GM10248 (cell line): Measurements from ENCODE around the gene MYL12A.

Experiments
- CTCF ChIA-PET: fragments of 300-600 bp; sonication (Branson Sonifier 250); formaldehyde crosslinking; extraction: SDS; loops from one replicate; lab custom pipeline; 2021; ENCODE audit warnings: antibody characterized with exemption; lab: Yijun Ruan, JAX
- POLR2A ChIA-PET: fragments of 350-650 bp; sonication (Branson Sonifier 250); formaldehyde crosslinking; extraction: SDS; loops from one replicate; lab custom pipeline; 2020; ENCODE audit warnings: antibody characterized with exemption; lab: Yijun Ruan, JAX
- DNase-seq: peaks from one replicate; pipeline ENCODE4 v3.0.0; 2012; ENCODE audit errors: extremely low spot score
- CTCF ChIP-seq: IDR thresholded peaks from 2 replicates; pipeline ENCODE4 v1.5.1; 2012; ENCODE audit warnings: mild to moderate bottlenecking, low read depth; ENCODE audit errors: extremely low read depth, missing control alignments, control extremely low read depth

MYL12A gene

DNA sequence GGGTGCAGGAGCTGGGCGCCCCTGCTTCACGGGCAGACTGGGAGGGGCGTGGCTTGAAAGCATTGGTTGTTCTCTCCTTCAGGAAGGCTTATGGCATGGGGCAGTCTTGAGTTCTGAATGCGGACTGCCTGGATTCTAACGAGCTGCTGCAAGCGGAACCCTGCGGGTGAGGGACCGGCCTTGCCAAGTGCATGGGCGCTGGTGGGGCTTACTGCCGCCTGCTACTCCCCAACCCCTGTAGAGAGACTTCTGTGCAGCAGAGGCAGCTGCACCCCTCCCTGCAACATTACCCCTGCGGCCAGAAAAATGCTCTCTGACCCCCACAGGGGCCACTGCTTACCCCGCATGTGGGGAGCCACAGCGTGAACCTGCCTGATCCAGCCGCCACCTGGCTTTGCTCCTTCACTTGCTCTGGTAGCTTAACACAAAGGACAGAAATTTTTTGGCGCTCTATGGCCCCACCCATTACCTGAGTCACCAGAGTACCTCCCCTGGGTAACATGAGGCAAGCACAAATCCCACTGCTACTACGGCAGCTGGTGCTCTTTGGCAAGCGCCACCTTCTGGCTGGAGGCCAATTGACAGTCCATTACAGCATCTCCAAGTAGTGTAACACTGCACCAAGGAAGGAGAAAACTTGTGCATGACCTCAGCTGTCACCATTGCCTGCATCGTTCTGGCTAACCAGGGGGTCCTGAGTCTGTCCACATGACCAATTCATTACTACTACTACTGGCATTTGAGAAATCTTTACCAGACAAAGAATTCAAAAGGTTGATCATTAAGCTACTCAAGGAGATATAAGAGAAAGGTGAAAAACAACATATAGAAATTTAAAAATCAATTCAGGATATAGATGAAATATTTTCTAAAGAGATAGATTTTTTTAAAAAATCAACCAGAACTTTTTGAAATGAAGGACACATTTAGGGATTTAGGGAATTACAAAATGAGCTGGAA, 49.7 kb downstream of the MYL12A start:
- peak; percentile 81 for DNase-seq
- CTCF ChIA-PET: interaction anchor here (0.7 to 8.0 kb wide), 43 partner anchors 8 to 698 kb away, joined by 3 to 109 read pairs (median 4); no protein-coding TSS in a partner anchor
- POLR2A ChIA-PET: no interaction called here
- peak; percentile 88 for TF ChIP-seq CTCF

GRCh38 chr18:3304832-3305231, 57.2 kb downstream of the MYL12A start:
- no peak for TF ChIP-seq CTCF
- ChIA-PET POLR2A (no interaction called here), CTCF (interaction anchor here (1.5 to 1.9 kb wide), 2 partner anchors 22 to 361 kb away, joined by 4 read pairs; no protein-coding TSS in a partner anchor)
- DNase-seq: no peak

DNA sequence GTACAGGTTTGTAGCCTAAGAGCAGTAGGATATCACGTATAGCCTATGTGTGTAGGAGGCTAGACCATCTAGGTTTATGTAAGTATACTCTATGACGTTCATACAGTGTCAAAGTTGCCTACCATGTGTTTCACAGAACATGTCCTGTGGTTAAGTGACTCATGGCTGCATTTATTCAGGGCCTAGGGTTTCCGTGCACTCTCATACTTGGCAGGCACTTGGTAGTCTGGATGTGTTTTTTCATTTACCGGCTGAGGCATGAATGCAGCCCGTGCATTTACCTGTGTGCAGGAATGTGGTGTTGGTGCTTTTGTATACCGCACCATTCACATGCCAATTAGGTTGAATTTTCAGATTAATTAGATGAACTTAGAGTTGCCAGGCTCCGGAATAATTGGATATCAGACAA, 57.8 kb downstream of the MYL12A start:
- DNase-seq: no peak
- TF ChIP-seq CTCF: no peak
- CTCF ChIA-PET: interaction anchor here (1.5 to 1.9 kb wide), 2 partner anchors 23 to 361 kb away, joined by 4 read pairs; no protein-coding TSS in a partner anchor
- POLR2A ChIA-PET: no interaction called here
